NCI-H2171 (cell line): ENCODE measurements around the gene CPO.

Source experiments
- DNase-seq: peaks from one replicate; lab custom pipeline; 2025; lab: John Stamatoyannopoulos, UW

The CPO gene

GRCh38 chr2:206971805-206972204, 32.5 kb downstream of the CPO start:
- no peak for DNase-seq

DNA sequence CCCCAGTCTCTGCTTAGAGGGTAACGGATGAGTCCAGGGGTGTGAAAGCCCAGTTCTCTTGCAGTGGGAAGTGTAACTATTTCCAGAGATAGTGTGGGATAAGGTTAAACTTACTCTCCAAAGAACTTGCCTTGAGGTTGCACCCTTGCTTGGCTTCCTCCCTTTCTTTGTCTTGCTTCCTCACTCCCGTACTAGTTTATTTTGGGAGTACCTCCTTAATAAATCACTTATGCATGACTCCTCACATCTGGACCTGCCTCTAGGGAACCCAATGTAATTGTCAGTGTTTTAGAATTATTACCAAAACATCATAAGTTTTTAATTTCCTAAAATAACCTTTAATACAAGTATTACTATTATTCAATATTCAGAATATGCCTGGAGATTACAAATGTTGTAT, 35.2 kb downstream of the CPO start:
- DNase-seq, result no peak

DNA sequence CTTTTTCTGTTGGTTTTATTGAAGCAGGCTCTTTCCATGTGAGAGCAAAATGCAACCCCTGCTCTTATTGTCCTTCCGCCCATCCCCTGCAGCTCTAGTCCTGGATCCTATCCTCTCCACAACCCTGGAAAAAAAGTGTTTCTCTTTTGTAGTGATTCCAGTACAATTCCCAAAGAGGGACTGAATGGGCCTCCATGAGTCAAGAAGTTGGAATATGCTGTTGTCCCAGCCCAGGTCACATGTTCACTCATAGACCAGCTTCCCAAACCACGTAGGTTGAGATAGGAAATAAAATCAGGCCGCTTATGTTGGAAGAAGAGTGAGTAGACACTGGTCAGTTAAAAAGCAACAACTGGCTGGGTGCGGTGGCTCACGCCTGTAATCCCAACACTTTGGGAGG, 39.4 kb downstream of the CPO start:
- no peak for DNase-seq

- no peak for DNase-seq
Observed at GRCh38 chr2:206979365-206979764, 40.0 kb downstream of the CPO start.

- no peak for DNase-seq
Observed at GRCh38 chr2:206979922-206980321, 40.6 kb downstream of the CPO start.

GRCh38 chr2:206980413-206980812, 41.1 kb downstream of the CPO start:
- no peak for DNase-seq

- peak; percentile 53 for DNase-seq
Observed at GRCh38 chr2:206981086-206981674, 41.9 kb downstream of the CPO start.

DNA sequence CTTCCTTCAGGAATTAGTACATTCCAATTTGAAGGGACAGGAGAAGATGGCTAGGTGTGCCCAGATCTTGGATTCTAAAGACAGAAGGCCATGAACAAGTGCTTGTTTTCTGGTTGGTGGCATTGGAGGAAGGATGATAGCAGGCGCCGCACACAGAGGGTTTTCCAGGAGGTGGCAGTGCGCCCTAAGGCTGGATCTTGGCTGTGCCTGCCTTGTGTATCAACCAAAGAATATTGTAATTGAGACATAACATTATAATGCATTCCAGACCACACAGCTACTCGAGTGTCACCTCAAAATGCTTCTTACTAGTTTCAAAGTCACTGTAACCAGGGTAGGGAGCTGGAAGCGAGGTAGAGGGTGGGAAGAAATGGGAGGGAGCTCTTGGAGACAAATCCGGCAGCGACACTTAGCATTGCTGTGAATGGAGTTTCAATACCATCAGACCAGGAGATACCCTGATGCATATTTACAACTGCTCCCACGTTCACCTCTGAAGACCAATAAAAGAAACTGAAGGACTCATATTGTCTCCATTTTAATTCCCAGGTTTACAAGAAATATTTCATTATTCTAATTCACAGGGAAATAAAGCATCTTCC, 42.5 kb downstream of the CPO start:
- DNase-seq, result peak; percentile 29

DNA sequence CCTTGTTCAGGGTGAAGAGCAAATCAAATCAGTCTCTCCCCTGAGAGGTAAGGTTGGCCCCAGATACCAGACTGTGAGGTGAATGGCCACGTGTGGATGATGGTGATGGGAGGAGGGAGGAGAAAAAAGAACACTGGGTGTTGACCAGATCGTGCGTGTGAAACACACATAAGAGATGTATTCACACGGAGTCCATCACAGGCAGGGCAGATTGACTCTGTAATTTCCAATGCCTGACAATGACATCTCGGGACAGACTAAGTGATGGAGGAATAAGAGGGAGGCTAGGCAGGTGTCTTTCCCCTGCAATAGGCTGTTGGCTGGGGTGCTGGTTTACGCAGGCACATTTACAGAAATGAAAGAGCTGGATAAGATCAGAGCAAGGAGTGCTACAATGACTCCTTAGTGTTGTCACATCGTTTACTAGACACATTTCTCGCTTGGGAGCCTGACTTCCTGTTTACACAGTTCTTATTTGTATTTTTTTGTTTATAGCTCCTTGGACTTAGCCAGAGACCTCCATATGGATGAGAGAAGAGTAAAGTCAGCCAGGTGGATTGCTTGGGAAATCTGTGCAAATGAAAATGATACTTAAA, 43.1 kb downstream of the CPO start:
- no peak for DNase-seq

DNA sequence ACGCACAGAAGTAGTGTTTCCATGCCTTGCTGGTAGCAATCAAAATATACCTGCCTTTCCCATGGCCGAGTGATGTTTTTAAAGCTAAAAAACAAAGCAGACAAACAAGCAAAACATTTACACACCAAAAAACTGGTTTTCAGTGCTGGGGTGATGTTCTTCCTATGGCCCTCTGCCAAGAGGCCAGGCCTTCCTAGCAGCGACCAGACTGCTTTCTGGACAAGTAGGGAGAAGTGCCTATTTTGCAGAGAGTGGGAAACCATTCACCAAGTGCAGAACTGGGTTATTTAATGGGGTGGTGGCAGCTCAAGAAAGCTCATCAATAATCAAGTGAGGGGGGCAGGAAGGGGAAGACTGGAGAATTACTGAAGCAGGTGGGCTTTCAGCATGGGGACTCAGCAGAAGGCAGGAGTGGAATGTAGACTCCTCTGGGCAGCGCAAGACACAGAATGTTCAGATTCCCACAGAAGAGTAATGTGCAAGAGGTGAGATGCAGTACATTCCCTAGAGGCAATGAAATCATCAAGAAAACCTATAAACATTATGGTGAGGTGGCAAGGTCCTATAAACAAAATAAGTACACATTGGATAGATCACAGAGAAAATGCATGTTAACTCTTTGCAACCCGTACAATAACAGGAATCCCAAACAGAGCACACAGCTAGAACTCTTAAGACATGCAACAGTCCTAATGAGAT, 44.0 kb downstream of the CPO start:
- no peak for DNase-seq

GRCh38 chr2:206984206-206984605, 44.9 kb downstream of the CPO start:
- no peak for DNase-seq

DNA sequence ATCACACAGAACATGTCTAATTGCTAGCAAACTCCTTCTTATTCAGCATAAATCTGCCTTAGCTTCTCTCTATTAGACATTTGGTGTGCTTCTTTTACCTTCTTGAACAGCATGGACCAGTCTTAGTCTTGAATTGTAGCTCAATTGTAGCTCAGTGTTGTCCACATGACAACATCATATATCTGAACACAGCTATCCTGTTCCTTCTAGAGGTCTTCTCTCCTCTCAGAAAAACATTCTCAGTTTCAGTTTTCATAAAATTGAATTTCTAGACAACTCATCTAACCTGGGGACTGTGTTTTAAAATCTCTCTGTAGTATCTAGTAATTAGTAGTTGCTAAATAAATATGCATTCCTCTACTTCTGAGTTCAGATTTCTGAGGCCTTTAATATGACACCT, 47.6 kb downstream of the CPO start:
- no peak for DNase-seq

GRCh38 chr2:206987810-206988209, 48.5 kb downstream of the CPO start:
- DNase-seq, result no peak

DNA sequence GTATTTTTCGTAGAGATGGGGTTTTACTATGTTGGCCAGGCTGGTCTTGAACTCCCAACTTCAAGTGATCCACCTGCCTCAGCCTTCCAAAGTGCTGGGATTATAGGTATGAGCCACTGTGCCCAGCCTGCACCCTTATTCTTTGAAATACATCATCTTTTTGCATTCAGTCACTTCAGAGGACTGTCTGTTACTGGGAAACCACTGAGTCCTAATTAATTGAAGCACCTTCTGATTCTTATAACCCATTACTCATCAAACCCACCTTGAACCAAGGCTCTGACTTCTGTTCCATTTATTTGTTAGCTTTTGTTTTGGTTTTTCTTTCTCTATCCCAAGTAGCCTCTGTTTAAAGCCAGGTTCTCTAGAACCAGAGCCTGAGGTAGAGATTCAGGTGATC, 49.6 kb downstream of the CPO start:
- DNase-seq, result no peak

GRCh38 chr2:206989311-206989710, 50.0 kb downstream of the CPO start:
- peak; percentile 14 for DNase-seq

DNA sequence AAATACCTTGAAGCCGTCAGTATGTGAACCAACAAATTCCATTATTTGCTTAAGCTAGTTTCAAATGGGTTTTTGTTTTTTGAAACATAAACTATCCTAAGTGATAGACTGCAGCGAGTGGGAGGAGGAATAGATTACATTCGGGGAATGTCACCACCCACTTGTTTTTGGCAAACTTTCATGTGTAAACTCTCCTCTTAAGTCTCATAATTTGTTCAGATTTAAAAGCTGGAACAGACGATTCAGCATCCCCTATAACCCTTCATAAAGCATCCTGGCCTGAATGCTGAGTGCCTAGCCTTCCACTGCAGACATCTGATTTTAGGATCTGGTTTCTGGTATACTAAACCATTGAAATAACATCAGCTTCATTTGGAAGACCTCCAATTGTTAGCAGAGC, 51.0 kb downstream of the CPO start:
- DNase-seq, result no peak

DNA sequence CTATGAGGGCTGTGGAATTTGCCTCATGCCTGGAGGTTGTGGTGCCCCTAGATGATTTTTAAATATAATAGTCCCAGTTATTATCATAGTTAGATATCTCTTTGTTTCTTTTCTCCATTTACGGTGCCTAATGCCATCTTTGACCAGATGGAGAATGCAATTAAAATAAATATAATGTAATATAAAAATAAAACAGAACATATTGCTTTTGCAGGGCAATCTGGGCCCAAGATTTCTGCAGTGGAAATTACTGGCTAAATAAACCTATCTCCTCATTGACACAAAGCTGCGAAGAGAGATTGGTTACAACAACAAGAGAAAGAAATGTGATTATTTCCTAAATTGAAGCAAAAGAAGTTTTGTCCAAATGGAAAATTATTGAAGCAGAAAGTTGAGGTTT, 51.8 kb downstream of the CPO start:
- no peak for DNase-seq

DNA sequence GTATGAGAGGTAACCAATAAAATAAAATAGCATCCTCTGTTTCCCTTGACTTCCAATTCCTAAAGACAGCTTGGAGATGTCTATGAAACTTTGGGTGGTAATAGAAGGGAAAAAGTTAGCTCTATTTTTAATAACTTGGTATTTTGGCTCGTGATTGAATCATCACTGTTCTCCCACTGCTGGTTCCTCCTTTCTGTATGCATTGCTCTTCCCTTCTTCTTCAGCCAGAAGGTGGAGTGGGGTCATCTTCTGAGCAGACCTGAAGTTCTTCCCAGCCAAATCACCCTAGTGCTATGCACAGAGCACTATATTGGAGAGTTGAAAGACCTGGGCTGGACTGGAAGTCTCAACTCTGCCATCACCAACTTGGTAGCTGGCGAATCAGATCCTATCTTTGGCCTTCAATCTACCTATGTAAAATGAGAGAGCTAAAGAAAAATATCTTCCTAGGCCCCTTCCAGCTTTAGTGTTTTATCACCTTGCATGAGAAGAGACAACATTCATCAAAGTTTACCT, 54.1 kb downstream of the CPO start:
- DNase-seq, result no peak

GRCh38 chr2:206993964-206994363, 54.6 kb downstream of the CPO start:
- no peak for DNase-seq

DNA sequence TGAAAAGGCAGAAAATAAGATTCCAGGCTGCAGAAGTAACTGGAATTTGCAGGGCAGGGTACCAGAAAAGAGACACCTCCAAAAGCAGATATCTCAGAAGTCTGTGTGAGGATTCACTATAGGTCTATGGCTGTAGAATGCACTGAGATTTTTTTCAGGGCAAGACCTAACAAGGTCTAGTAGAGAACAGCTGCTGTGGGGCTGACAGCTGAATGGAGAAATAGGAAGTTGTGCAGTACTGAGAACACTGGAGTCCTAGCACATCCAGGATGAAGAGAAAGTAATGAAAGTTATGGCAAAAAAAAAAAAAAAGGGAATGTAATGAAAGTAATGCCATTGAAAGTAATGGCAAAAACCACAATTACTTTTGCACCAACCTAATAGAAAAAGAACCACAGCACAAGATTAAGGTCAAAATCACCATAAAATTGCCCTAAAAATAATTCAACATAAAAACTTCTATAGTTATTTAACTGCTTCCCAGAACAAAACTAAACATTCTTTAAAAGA, 57.3 kb downstream of the CPO start:
- DNase-seq, result no peak

DNA sequence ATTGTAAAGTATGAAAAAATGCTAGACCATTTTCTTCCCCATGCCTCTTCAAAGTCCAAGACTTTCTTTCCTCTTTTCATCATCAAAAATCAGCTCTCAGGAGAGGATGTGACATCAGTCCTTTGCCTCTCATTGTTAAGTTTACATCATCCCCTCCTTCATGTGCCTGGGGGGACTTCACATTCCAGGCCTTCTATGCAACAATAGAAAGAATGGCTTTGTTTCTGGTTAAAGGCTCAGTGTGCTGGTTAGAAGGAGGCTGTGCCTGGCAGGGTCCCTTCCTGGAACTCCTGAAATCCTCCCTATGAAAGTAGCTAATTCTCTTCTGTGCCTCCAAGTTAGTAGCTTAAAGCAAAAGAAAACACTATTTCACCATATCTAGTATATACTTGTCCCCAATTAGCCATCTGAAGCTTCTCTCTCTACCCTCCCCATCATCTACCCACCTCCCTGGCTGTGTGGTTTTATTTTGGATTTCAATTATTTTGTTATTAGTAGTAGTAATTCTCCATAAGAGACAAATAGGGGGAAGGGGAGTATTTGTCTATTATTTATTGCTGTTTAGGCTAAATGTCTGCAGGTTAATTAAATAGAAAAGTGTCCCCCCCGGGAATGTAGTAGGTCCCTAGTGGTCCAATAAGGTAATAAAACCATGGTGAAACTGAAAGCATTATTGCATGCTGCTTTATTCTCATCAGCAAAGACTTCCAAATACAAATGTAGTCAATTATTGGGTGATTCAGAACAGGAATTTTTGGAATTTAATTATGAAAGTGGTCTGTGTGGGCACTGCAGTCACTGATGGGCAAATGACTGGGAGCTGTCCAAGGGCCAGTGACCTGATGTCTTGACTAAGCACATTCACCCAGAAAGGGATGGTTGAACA, 69.0 kb downstream of the CPO start:
- DNase-seq, result no peak

- DNase-seq, result no peak
Observed at GRCh38 chr2:207012461-207012860, 73.1 kb downstream of the CPO start.
